ENCODE measurements around the gene OR1K1.

DNA sequence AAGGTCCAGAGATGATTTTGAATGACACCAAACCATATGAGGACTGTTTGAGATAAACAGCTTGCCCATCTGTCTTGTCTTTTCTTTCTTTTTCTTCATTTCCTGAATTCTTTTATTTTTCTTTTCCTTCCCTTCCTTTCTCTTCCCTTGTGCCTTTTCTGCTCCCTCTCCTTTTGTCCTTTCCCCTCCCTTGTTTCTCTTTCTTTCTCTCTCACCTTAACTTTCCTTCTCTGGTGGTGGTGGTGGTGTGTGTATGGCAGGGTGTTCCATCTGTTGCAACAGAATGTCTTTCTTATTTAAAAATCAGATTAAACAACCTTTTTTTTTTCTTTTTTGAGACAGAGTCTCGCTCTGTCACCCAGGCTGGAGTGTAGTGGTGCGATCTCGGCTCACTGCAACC is 32.3 kb downstream of the OR1K1 start:
- no peak for TF ChIP-seq CTCF (conservative IDR thresholded peaks at IDR 0.05)
- no peak for TF ChIP-seq EZH2 (IDR thresholded peaks at IDR 0.05; ENCODE audit: low read depth)

Measured in PC-9 (cell line).